IPS-18a (cell line): ENCODE measurements around the gene TSEN2.

ENCODE experiments used
- H3K27ac ChIP-seq: one replicate; pipeline ENCODE4 v1.5.1; 2013; ENCODE audit warnings: low read length
- H3K27me3 ChIP-seq: one replicate; pipeline ENCODE4 v1.6.1; 2013; ENCODE audit warnings: mild to moderate bottlenecking, low read length; ENCODE audit not compliant: control insufficient read depth, insufficient read depth
- H3K36me3 ChIP-seq: one replicate; pipeline ENCODE4 v1.6.1; 2013; ENCODE audit warnings: low read depth, low read length; ENCODE audit not compliant: control insufficient read depth
- H3K4me1 ChIP-seq: one replicate; pipeline ENCODE4 v1.6.1; 2013; ENCODE audit warnings: low read depth, low read length; ENCODE audit not compliant: control insufficient read depth
- H3K4me3 ChIP-seq: one replicate; pipeline ENCODE4 v1.5.1; 2013; ENCODE audit warnings: low read length
- H3K9ac ChIP-seq: one replicate; pipeline ENCODE4 v1.6.1; 2013; ENCODE audit warnings: mild to moderate bottlenecking, low read length, moderate library complexity
- H3K9me3 ChIP-seq: one replicate; pipeline ENCODE4 v1.6.1; 2013; ENCODE audit warnings: low read depth, low read length; ENCODE audit not compliant: control insufficient read depth

TSEN2 gene

GRCh38 chr3:12484198-12484982 lies at the start of gene TSEN2:
Gene TSEN2 (plus strand): TSS chr3:12484480. CDS start chr3:12489801, 5,321 bp downstream.
- peaks cover 10% of the 10 kb centered on the region for H3K4me1 ChIP-seq
- no peaks in the 10 kb centered on the region for H3K27me3 ChIP-seq
- H3K36me3 ChIP-seq: peaks cover under 1% of the 10 kb centered on the region
- peak within 1 kb of the TSS; percentile 85 for H3K4me3 ChIP-seq
- no peaks in the 10 kb centered on the region for H3K9me3 ChIP-seq
- H3K27ac ChIP-seq: peak within 1 kb of the TSS; percentile 55
- H3K9ac ChIP-seq: peak within 1 kb of the TSS; percentile 92

- H3K27me3 ChIP-seq: no peaks in the 10 kb centered on the region
- no peak overlapping the region for H3K27ac ChIP-seq
- H3K4me3 ChIP-seq: no peak overlapping the region
- H3K4me1 ChIP-seq: peaks cover 7% of the 10 kb centered on the region
- no peak overlapping the region for H3K9ac ChIP-seq
- no peaks in the 10 kb centered on the region for H3K36me3 ChIP-seq
- no peaks in the 10 kb centered on the region for H3K9me3 ChIP-seq
Observed at GRCh38 chr3:12436514-12437220, 47.6 kb upstream of the TSEN2 start.

- Histone ChIP-seq H3K9ac (no peak overlapping the region), H3K4me1 (peaks cover 7% of the 10 kb centered on the region), H3K27me3 (no peaks in the 10 kb centered on the region), H3K36me3 (no peaks in the 10 kb centered on the region), H3K9me3 (no peaks in the 10 kb centered on the region), H3K4me3 (no peak overlapping the region), H3K27ac (no peak overlapping the region)
Observed at GRCh38 chr3:12437221-12437605, 47.1 kb upstream of the TSEN2 start.

- Histone ChIP-seq H3K27ac (no peak overlapping the region), H3K9me3 (no peaks in the 10 kb centered on the region), H3K36me3 (no peaks in the 10 kb centered on the region), H3K27me3 (no peaks in the 10 kb centered on the region), H3K4me1 (peaks cover 7% of the 10 kb centered on the region), H3K4me3 (no peak overlapping the region), H3K9ac (no peak overlapping the region)
Observed at GRCh38 chr3:12437861-12438260, 46.4 kb upstream of the TSEN2 start.

- H3K27ac ChIP-seq: no peak overlapping the region
- no peaks in the 10 kb centered on the region for H3K27me3 ChIP-seq
- H3K4me1 ChIP-seq: peaks cover 7% of the 10 kb centered on the region
- H3K36me3 ChIP-seq: no peaks in the 10 kb centered on the region
- H3K9me3 ChIP-seq: no peaks in the 10 kb centered on the region
- H3K9ac ChIP-seq: no peak overlapping the region
- no peak overlapping the region for H3K4me3 ChIP-seq
Observed at GRCh38 chr3:12438318-12438717, 46.0 kb upstream of the TSEN2 start.

GRCh38 chr3:12439161-12439940 lies 44.9 kb upstream of the TSEN2 start:
- H3K36me3 ChIP-seq: no peaks in the 10 kb centered on the region
- no peak overlapping the region for H3K4me3 ChIP-seq
- H3K9me3 ChIP-seq: no peaks in the 10 kb centered on the region
- no peaks in the 10 kb centered on the region for H3K27me3 ChIP-seq
- H3K4me1 ChIP-seq: peaks cover 7% of the 10 kb centered on the region
- H3K27ac ChIP-seq: no peak overlapping the region
- H3K9ac ChIP-seq: no peak overlapping the region

GRCh38 chr3:12440927-12441714 lies 43.2 kb upstream of the TSEN2 start:
- peaks cover 15% of the 10 kb centered on the region for H3K4me1 ChIP-seq
- no peaks in the 10 kb centered on the region for H3K9me3 ChIP-seq
- H3K4me3 ChIP-seq: no peak overlapping the region
- no peak overlapping the region for H3K27ac ChIP-seq
- no peak overlapping the region for H3K9ac ChIP-seq
- H3K27me3 ChIP-seq: no peaks in the 10 kb centered on the region
- no peaks in the 10 kb centered on the region for H3K36me3 ChIP-seq

GRCh38 chr3:12442654-12443501 lies 41.4 kb upstream of the TSEN2 start:
- H3K9ac ChIP-seq: no peak overlapping the region
- H3K27ac ChIP-seq: no peak overlapping the region
- no peak overlapping the region for H3K4me3 ChIP-seq
- H3K36me3 ChIP-seq: no peaks in the 10 kb centered on the region
- H3K9me3 ChIP-seq: no peaks in the 10 kb centered on the region
- H3K4me1 ChIP-seq: peaks cover 15% of the 10 kb centered on the region
- H3K27me3 ChIP-seq: no peaks in the 10 kb centered on the region

- Histone ChIP-seq H3K4me3 (no peak overlapping the region), H3K9me3 (no peaks in the 10 kb centered on the region), H3K4me1 (peaks cover 15% of the 10 kb centered on the region), H3K27me3 (no peaks in the 10 kb centered on the region), H3K36me3 (no peaks in the 10 kb centered on the region), H3K27ac (no peak overlapping the region), H3K9ac (no peak overlapping the region)
Observed at GRCh38 chr3:12443781-12444522, 40.3 kb upstream of the TSEN2 start.
